Heart left ventricle (tissue), 16 donors: ENCODE measurements around the gene CNTNAP5. TPM values are rescaled to one million over a fixed set of nuclear protein-coding genes. Genes with fewer than 3 reads are reported as not detected.

Source experiments
- ATAC-seq, 4 donors: fragments of 200-7000 bp; cut with Tn5 transposase; one replicate each; pipeline ENCODE4 v1.9.1; 2020 to 2022; ENCODE audit warnings: moderate library complexity in 4 of 4, mild to moderate bottlenecking in 3 of 4, moderate number of reproducible peaks in 1 of 4
- DNase-seq, 5 donors: peaks; one replicate each; pipeline ENCODE4 v3.0.0-alpha.2; 2020
- H3K27ac ChIP-seq, 12 donors: fragments of 200-600 bp; sonication (generic) in 4 of 12; one replicate each; pipeline versions ENCODE4 v1.5.0 to v1.8.0; 2016 to 2022; ENCODE audit warnings: mild to moderate bottlenecking in 2 of 12
- H3K27me3 ChIP-seq, 9 donors: fragments of 200-600 bp; sonication (generic) in 2 of 9; one replicate each; pipeline versions ENCODE4 v1.5.1 to v1.8.0; 2016 to 2022; ENCODE audit warnings: mild to moderate bottlenecking in 3 of 9
- H3K36me3 ChIP-seq, 9 donors: fragments of 200-600 bp; sonication (generic) in 2 of 9; one replicate each; pipeline versions ENCODE4 v1.5.0 to v1.8.0; 2018 to 2022; ENCODE audit warnings: mild to moderate bottlenecking in 2 of 9
- H3K4me1 ChIP-seq, 12 donors: fragments of 200-600 bp; sonication (generic) in 4 of 12; one replicate each; pipeline versions ENCODE4 v1.5.0 to v1.8.0; 2016 to 2022; ENCODE audit warnings: mild to moderate bottlenecking in 3 of 12
- H3K4me3 ChIP-seq, 12 donors: fragments of 200-600 bp; sonication (generic) in 4 of 12; one replicate each; pipeline versions ENCODE4 v1.5.0 to v1.8.0; 2017 to 2022; ENCODE audit warnings: mild to moderate bottlenecking in 9 of 12, moderate library complexity in 4 of 12
- H3K9me3 ChIP-seq, 12 donors: fragments of 200-600 bp; sonication (generic) in 4 of 12; one replicate each; pipeline versions ENCODE4 v1.5.0 to v1.8.0; 2016 to 2022; ENCODE audit warnings: mild to moderate bottlenecking in 1 of 12
- CTCF ChIP-seq, 12 donors: fragments of 200-600 bp; sonication (generic) in 4 of 12; IDR thresholded peaks; one replicate each; pipeline versions ENCODE4 v1.5.0 to v1.8.0; 2018 to 2022; ENCODE audit warnings: antibody characterized with exemption in 12 of 12, mild to moderate bottlenecking in 5 of 12
- POLR2A ChIP-seq, 2 donors: fragments of 450-650 bp; IDR thresholded peaks; one replicate each; pipeline ENCODE4 v1.6.1; 2017; ENCODE audit warnings: antibody characterized with exemption in 2 of 2, mild to moderate bottlenecking in 2 of 2, moderate library complexity in 2 of 2
- WGBS, 4 donors: extraction: QIAGEN DNeasy Blood & Tissue Kit in 2 of 4; methylation state at CpG; one replicate each; pipeline versions ENCODE4 v1.1.5 to v1.1.7; 2013 to 2018; 5-methylcytosine and 5-hydroxymethylcytosine counted together
- intact Hi-C, 10 donors: fragments of 100-400 bp; cut with DNase I; formaldehyde crosslinking; loops; one replicate each; pipeline versions ENCODE4 v1.11.1 to v1.14.2; 2022
- polyA plus RNA-seq, 2 donors: library from polyadenylated mRNA; stranded (reverse); fragments of 200-250 nt; gene quantifications; one replicate each; pipeline ENCODE4 v1.2.3, GENCODE V29; 2013
- total RNA-seq, 9 donors: library from RNA; depleted of rRNA in 2 of 9; stranded (reverse); fragments of >200 nt in 2 of 9; fragmentation: NEBNext Ultra II Directional in 3 of 9; extraction: Animal tissue kit (Norgen Biotek cat#: 25700) in 3 of 9; gene quantifications; one replicate each; pipeline versions ENCODE4 v1.1.0 to v1.2.4, GENCODE V29; 2016 to 2023
- donor health status: ischemic (EF 13 %, LVEDD 7.1; RV severe dilation, severe dysfunction).
- donor health status: healthy with polysubstance abuse.
- donor health status: DM: no; HTN: yes; CAD: no.
- donor health status: DM: no; HTN: no; CAD: no.
- donor health status: ischemic (EF 25% LVEDD 6.9; RV normal size, moderate dysfunction).
- donor health status: ischemic (EF 25% LVEDD 5.7; RV mildly dilated, moderate dysfunction).
- donor health status: healthy.
- donor health status: DM: yes; HTN: yes; CAD: no.
- donor health status: ischemic (EF 35%, LVEDD 5.7; RV mildly dilated, moderate dysfunction).
- donor health status: nonischemic (EF 11% LVEDD 7.7; RV severe dilation, severe dysfunction).
- donor health status: DM: yes; HTN: yes; CAD: no.
- donor health status: PGD.
- donor health status: ischemic (EF 29% LVEDD 5.4; RV normal size, mild dysfunction).
- donor health status: nonischemic (EF 23%, LVEDD 6.1; RV moderate dilation, normal function).

Gene CNTNAP5
- total and polyA plus RNA-seq, 11 donors = not detected

GRCh38 chr2:124001696-124002430 lies 23.2 kb upstream of the CNTNAP5 start:
- no peaks in the 10 kb centered on the region for H3K27me3 ChIP-seq
- no peak for DNase-seq
- no peak for ATAC-seq
- no peaks in the 10 kb centered on the region for H3K36me3 ChIP-seq
- no peak for TF ChIP-seq POLR2A (IDR thresholded peaks at IDR 0.05)
- TF ChIP-seq CTCF (IDR thresholded peaks at IDR 0.05) = no peak
- no peak overlapping the region for H3K4me3 ChIP-seq
- H3K9me3 ChIP-seq = no peaks in the 10 kb centered on the region
- no peaks in the 10 kb centered on the region for H3K4me1 ChIP-seq
- H3K27ac ChIP-seq = no peak overlapping the region
- intact Hi-C loops = no loop called here
- WGBS, 4 donors = 76 to 84% (median 81%) methylated on average over 11 of the region's 11 CpGs

- TF ChIP-seq POLR2A (IDR thresholded peaks at IDR 0.05) = no peak
- TF ChIP-seq CTCF (IDR thresholded peaks at IDR 0.05) = no peak
- intact Hi-C loops = no loop called here
- no peak overlapping the region for H3K27ac ChIP-seq
These were observed 6.2 kb upstream of the CNTNAP5 start for GRCh38 chr2:124018890-124019289.

GRCh38 chr2:124024561-124025170 lies 421 bp upstream of the CNTNAP5 start:
- DNase-seq (no peak), ATAC-seq (no peak)
- Histone ChIP-seq H3K27ac (no peak overlapping the region), H3K9me3 (no peaks in the 10 kb centered on the region), H3K4me3 (no peak overlapping the region), H3K27me3 (peaks cover 4 to 60% (median 29%) of the 10 kb centered on the region in 9 donors), H3K36me3 (no peaks in the 10 kb centered on the region), H3K4me1 (peaks cover 0 to 9% (median 0%) of the 10 kb centered on the region in 12 donors)
- TF ChIP-seq CTCF (IDR thresholded peaks at IDR 0.05) = no peak
- TF ChIP-seq POLR2A (IDR thresholded peaks at IDR 0.05) = no peak
- intact Hi-C loops = loop anchor here in 5 of 10 donors (5.0 kb wide), 2 partner anchors 783 to 788 kb away; no protein-coding TSS in a partner anchor
- 2% methylated on average over 35 to 36 of the region's 36 CpGs for WGBS, 4 donors

More at GRCh38 chr2:124018890-124019289, 6.2 kb upstream of the CNTNAP5 start:
- H3K4me3 ChIP-seq = no peak overlapping the region
- peaks cover 0 to 25% (median 6%) of the 10 kb centered on the region in 9 donors for H3K27me3 ChIP-seq
- no peaks in the 10 kb centered on the region for H3K9me3 ChIP-seq
- no peaks in the 10 kb centered on the region for H3K4me1 ChIP-seq
- ATAC-seq (no peak), DNase-seq (no peak)
- H3K36me3 ChIP-seq = no peaks in the 10 kb centered on the region

- no peak for ATAC-seq
- DNase-seq = no peak
- 35 to 54% (median 42%) methylated on average over 8 to 14 of the region's 14 CpGs for WGBS, 4 donors
- peaks cover 4 to 55% (median 29%) of the 10 kb centered on the region in 9 donors for H3K27me3 ChIP-seq
- H3K9me3 ChIP-seq = no peaks in the 10 kb centered on the region
- intact Hi-C loops = loop anchor here in 6 of 10 donors (2.0 to 5.0 kb wide), 3 partner anchors 781 to 786 kb away; no protein-coding TSS in a partner anchor
- no peaks in the 10 kb centered on the region for H3K36me3 ChIP-seq
- no peak overlapping the region for H3K4me3 ChIP-seq
- peaks cover 0 to 9% (median 0%) of the 10 kb centered on the region in 12 donors for H3K4me1 ChIP-seq
- no peak for TF ChIP-seq CTCF (IDR thresholded peaks at IDR 0.05)
- no peak for TF ChIP-seq POLR2A (IDR thresholded peaks at IDR 0.05)
- no peak overlapping the region for H3K27ac ChIP-seq
These were observed 876 bp downstream of the CNTNAP5 start for GRCh38 chr2:124025891-124026434.
